HG03469 (cell line): ENCODE measurements around the gene PPM1G.
"Not testable (repeated sequence)": the region's sequence is repeated elsewhere in the genome, so short reads cannot be mapped to it uniquely, and the experiment has no call there.

Experiments
- ATAC-seq: cut with Tn5 transposase; IDR thresholded peaks from one replicate; pipeline ENCODE4 v1.9.1; 2021; ENCODE audit warnings: mild to moderate bottlenecking, moderate library complexity, moderate number of reproducible peaks; ENCODE audit not compliant: unreplicated experiment

PPM1G gene

DNA sequence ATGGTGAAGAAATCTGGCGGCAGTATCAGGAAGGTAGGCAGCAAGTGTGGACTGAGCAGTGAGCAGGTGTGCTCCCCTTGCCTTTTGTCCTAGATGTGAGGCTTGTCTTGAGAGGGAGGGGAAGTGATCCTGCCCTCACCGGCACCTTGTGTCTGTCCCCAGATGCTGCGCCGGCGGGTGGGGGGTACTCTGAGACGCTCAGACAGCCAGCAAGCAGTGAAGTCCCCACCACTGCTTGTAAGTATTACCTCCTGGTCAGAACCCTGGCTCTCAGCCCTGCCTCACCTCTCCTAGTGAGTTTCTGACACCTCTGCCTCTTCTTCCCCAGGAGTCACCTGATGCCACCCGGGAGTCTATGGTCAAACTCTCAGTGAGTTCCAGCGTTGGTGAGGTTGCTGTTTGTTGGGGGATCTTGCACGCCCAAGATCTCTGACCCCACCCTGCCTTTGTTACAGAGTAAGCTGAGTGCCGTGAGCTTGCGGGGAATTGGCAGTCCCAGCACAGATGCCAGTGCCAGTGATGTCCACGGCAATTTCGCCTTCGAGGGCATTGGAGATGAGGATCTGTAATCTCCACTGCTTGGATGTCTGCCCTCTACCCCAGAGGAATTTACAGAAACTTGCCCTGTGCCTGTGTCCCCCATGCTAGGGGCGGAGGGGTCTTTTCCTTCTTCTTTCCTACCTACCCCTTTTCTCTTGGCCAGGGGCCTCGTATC, 33.1 kb downstream of the PPM1G start:
- ATAC-seq: no peak

- ATAC-seq: no peak
These were observed 33.8 kb downstream of the PPM1G start for GRCh38 chr2:27375513-27376099.

DNA sequence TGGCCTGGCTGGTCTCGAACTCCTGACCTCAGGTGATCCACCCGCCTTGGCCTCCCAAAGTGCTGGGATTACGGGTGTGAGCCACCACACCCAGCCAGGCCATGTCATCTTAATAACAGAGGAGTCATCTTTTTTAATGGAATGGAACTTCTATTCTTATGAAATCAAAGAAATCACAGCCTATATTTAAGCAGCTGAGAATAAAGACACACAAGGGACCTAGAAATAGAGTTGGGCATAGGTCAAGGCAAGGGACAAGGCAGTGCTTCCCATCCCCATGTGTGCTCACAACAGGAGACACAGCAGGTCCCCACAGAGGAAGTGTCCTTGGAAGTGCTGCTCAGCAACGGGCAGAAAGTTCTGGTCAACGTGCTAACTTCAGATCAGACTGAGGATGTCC, 35.8 kb downstream of the PPM1G start:
- no peak for ATAC-seq

GRCh38 chr2:27372937-27373336, 36.5 kb downstream of the PPM1G start:
- ATAC-seq: no peak

DNA sequence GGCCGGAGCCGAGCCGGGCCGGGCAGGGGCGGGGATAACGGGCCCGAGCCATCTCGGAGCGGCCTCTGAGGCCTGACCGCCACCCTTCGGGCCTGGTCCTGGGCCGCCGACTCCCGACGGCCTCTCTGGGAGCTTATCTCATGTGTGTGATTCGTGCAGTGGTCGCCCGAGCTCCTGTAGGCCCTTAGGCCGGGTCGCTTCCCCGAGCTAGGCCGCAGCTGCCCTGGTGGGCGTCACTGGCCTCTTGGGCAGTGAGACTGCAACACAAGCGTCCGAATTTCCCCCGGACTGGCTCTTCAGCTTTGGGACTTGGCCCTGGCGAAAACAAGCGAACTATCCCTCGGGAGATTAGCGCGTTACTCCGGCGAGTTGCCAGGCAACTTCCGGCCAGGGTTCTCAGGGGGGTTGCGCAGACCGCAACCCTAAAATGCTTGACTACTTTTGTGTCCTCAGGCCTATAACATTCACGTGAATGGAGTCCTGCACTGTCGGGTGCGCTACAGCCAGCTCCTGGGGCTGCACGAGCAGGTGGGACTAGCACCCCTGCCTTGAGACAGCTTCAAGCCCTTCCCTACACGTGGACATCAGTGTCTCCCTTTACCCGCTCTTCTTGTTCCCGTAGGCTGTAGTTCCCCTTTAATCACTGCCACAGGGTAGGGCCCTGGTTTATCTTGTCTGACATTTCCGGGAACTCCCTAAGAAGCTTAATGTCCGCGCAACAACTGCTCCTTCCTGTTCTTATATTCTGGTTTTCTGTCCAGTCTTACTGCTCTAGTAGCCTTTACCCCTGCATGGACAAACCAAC, 38.4 kb downstream of the PPM1G start:
- ATAC-seq: peak; percentile 8

DNA sequence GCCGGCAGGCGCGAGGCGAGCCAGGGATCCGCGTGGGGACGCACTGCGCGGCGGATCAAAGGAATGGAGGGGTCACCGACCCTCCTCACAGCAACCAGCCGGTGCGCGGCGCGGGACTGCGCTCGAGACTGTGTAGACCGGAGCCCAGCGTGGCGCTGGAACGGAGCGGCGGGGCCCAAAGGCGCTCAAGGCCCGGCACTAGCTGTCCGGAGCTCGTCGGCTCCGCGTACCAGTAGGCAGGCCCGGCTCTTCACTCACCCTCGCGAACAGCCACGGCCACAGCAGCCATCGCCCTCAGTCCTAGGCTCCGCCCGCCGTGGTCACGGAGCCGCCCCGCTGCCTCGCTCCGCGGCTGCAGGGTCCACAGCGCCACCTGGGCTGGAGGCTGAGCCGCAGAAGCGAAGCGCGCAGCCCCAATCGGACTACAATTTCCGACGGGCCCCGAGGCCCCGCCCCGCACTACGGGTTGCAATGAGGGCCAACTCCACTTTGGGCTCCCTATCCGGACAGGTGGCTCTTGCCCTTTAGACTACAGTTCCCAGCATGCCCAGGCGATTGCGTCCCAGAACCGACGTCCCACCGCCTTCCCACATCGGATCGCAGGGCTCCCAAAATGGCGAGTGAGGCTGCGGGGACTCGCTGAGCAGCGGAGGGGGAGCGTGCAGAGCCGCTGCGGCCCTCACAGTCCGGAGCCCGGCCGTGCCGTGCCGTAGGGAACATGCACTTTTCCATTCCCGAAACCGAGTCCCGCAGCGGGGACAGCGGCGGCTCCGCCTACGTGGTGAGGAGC, 39.2 kb downstream of the PPM1G start, which contains the start of the genes EIF2B4 and SNX17:
TSS of gene EIF2B4 (minus strand) at position 313 of the 790 bp plus-strand sequence. CDS start at position 289, 24 bp downstream.
TSS of gene SNX17 (plus strand) at position 591 of the 790 bp plus-strand sequence. CDS start at position 719, 128 bp downstream.
- peak; percentile 72 for ATAC-seq

- ATAC-seq: peak; percentile 8
These were observed 39.8 kb downstream of the PPM1G start for GRCh38 chr2:27369471-27370025.

- ATAC-seq: no peak
These were observed 45.5 kb downstream of the PPM1G start for GRCh38 chr2:27363933-27364332.

DNA sequence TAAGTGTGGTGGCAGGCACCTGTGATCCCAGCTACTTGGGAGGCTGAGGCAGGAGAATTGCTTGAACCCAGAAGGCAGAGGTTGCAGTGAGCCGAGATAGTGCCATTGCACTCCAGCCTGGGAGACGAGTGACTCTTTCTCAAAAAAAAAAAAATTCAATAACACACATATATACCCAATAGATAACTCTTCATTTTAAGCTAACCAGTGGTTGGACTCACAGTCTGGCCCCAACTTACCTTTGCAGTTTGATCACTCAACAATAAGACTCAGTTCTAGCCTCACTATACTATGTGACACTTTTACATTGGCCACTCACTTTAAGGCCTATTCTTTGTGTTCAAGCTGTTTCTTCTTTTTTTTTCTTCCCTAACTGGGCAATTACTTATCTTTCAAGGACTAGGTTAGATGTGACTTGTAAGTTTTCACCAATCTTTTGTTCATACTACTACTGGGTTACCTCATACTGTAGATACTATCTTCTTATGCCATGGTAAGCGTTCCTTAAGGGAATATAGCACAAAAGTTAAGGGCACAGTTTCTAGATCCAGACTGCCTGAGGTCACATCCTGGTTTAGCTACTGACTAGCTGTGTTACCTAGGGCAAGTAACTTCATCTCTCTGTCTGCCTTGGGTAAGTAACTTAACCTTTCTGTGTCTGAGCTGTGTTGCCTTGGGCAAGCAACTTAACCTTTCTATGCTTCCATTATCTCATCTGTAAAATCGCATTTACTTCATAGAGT, 46.5 kb downstream of the PPM1G start:
- no peak for ATAC-seq

- ATAC-seq: peak; percentile 58
These were observed 52.8 kb downstream of the PPM1G start, which contains the start of gene GTF3C2 for GRCh38 chr2:27356382-27357181. GTF3C2 (minus strand) TSS chr2:27356764; CDS start chr2:27343554, 13,210 bp downstream.

DNA sequence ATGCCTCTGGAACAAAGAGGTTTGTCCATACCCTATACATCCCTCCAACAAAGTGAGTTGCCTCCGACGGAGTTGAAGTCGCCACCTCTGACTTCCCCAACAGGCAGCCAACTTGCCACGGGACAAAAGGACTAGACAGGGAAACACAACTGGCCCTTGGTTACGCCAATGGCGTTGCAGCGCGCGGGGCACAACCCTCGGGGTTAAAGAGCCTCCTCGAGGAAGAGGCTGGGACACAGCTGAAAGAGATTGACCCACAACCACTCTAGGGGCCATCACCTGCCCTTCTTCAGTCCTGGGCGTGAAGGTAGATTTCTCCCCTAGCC, 53.4 kb downstream of the PPM1G start:
- ATAC-seq: peak; percentile 25

- no peak for ATAC-seq
These were observed 54.8 kb downstream of the PPM1G start for GRCh38 chr2:27354597-27354927.

GRCh38 chr2:27353762-27354596, 55.4 kb downstream of the PPM1G start:
- ATAC-seq: no peak

GRCh38 chr2:27353386-27353761, 56.0 kb downstream of the PPM1G start:
- not testable (repeated sequence) for ATAC-seq

DNA sequence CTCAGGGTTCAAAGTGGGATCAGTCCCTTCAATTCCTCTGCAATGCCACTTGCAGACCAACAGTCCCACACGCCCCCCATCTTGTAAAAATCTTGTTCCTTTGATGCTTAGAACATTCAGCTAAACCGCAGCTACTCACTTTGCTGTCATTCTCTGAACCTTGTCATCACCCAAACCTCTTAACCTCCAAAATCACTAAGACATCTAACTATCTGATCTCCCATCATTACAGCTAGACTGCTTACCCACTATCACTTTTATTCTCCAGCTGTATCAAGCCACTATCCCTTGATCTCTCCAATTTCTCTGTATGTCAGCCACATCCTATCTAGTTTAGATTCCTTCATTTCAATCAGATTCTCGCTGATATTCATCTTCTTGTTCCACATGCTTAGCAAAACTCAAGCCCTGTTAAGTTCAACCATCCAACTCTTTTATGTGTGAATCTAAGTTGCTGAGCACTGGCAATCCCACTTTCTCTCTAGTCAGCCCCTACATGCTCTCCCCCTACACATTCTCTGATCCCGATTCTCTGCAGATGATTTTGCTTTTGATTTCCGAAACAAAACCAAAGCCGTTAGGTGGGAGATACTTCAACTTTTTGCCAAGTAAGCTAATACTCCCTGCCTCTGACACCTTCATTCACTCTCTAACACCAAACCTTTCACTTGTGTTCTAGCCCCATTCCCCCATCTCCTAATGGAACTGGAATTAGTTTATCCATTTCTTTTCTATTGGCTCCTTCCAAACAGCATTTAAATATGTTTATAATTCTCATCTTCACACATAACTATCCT, 57.4 kb downstream of the PPM1G start:
- no peak for ATAC-seq

DNA sequence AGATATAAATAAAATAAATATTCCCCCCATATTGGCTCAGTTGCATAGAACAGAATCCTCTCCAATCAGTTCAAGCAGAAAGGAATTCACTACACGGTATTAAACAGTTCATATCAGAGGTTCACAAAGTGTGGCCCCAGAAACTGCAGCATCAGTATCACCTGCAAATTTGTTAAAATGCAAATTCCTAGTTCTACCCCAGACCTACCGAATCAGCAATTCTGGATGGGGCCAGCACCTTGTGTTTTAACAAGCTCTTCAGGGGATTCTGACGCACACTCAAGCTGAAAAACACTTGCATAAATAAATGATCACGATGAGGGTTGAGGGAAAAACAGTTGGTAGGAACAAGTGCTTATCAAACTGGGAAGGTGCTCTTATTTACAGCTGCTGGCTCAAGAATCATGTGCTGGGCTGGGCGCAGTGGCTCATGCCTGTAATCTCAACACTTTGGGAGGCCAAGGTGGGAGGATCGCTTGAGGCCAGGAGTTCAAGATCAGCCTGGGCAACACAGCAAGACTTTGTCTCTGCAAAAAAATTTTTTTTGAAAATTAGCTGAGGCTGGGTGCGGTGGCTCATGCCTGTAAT, 59.2 kb downstream of the PPM1G start:
- ATAC-seq: no peak

GRCh38 chr2:27347641-27348040, 61.8 kb downstream of the PPM1G start:
- no peak for ATAC-seq
